Measurements from ENCODE around the gene COL6A3.

DNA sequence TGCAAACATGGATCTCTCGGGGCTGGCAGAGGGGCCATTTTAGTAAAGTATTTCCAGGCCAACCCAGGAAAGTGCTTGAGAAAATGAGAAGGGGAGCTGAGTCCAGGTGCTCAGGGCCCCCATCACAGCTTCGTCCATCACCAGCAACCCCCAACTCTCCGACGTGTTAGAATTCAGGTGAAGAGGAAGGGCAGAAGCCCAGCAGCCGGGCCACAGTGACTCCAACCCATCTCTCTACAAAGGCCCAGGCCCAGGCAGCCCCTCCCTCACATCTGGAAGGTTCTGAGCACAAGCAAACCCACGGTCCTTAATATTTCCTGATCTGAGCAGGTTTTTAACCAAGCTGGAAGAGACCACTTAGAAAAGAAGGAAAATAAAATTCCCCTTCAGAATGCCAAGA is 34.7 kb upstream of the COL6A3 start:
- TF ChIP-seq, protein P1, sequence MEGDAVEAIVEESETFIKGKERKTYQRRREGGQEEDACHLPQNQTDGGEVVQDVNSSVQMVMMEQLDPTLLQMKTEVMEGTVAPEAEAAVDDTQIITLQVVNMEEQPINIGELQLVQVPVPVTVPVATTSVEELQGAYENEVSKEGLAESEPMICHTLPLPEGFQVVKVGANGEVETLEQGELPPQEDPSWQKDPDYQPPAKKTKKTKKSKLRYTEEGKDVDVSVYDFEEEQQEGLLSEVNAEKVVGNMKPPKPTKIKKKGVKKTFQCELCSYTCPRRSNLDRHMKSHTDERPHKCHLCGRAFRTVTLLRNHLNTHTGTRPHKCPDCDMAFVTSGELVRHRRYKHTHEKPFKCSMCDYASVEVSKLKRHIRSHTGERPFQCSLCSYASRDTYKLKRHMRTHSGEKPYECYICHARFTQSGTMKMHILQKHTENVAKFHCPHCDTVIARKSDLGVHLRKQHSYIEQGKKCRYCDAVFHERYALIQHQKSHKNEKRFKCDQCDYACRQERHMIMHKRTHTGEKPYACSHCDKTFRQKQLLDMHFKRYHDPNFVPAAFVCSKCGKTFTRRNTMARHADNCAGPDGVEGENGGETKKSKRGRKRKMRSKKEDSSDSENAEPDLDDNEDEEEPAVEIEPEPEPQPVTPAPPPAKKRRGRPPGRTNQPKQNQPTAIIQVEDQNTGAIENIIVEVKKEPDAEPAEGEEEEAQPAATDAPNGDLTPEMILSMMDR (conservative IDR thresholded peaks at IDR 0.05) = no peak
- no peak for TF ChIP-seq EZH2 (IDR thresholded peaks at IDR 0.05; ENCODE audit: low read depth)

Data from PC-9 (cell line).